Pons (tissue), 1 donor: Measurements from ENCODE around the gene NPDC1.
"Not testable (repeated sequence)": the region's sequence is repeated elsewhere in the genome, so short reads cannot be mapped to it uniquely, and the experiment has no call there.

Experiments
- DNase-seq: peaks from one replicate; pipeline ENCODE4 v3.0.0-alpha.2; 2016; ENCODE audit warnings: low spot score

Gene NPDC1

GRCh38 chr9:137011156-137011555, 34.8 kb downstream of the NPDC1 start:
- DNase-seq = no peak

DNA sequence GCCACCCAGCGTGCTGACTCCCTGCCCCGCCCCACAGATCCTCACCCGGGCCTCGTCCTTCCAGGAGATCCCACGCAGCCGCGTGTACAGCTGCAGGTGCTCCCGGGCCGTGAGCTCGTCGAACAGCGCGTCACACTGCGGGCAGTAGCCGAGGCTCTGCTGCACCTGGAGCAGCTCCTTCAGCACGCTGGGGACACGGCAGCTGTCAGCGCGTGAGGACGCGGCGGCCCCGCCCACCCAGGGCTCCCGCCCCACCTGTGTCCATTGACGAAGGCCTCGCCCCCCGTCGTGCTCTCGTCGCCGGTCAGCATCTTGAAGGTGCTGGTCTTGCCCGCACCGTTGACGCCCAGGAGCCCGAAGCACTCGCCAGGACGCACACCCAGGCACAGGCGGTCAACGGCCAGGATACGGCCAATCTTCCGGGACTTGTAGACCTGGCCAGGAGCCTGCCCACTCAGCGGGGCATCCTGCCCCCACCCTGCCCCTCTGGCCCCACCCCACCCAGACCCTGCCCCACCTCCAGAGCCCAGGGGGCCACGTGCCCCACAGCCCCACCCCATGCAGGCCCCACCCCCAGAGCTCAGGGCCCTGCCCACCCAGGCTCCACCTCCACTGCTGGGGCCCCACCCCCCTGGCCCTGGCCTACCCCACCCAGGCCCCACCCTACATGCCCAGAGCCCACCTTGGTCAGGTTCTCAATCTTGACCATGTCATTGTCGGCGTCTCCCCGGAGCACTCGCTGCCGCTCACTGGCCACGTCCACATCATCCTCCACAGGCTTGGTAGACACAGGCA, 35.8 kb downstream of the NPDC1 start:
- DNase-seq = no peak

DNA sequence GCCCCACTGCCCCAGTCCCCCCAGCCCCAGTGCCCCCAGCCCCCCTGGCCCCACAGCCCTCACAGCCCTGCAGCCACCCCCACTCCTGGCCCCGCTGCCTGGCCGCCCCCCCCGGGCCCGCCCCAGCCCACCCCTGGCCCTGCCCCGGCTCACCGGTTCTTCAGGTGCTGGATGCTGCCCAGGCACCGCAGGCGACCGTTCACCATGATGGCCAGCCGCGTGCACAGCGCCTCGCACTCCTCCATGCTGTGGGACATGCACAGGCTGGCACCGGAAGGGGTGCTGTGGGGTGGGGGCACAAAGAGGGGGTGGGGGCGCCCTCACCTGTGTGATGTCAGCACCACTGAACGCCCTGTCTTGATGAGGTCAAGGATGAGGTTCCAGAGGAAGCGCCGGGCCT, 36.8 kb downstream of the NPDC1 start:
- no peak for DNase-seq

- DNase-seq = no peak
These were observed 37.7 kb downstream of the NPDC1 start for GRCh38 chr9:137008312-137008711.

- no peak for DNase-seq
These were observed 38.1 kb downstream of the NPDC1 start for GRCh38 chr9:137007816-137008270.

GRCh38 chr9:137007108-137007815, 38.7 kb downstream of the NPDC1 start:
- no peak for DNase-seq

- DNase-seq = no peak
These were observed 39.6 kb downstream of the NPDC1 start for GRCh38 chr9:137006116-137007003.

DNA sequence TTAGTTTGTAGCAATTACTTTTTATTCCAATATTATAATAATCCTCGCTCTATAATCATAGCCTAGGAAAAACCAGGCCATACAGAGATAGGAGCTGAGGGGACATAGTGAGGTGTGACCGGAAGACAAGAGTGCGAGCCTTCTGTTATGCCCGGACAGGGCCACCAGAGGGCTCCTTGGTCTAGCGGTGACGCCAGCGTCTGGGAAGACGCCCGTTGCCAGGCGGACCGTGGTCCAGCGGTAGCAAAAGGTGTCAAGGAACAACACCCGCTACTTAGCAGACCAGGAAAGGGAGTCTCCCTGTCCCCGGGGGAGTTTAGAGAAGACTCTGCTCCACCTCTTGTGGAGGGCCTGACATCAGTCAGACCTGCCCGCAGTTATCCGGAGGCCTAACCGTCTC, 41.7 kb downstream of the NPDC1 start:
- not testable (repeated sequence) for DNase-seq

GRCh38 chr9:137002646-137003041, 43.3 kb downstream of the NPDC1 start:
- no peak for DNase-seq

- no peak for DNase-seq
These were observed 43.9 kb downstream of the NPDC1 start for GRCh38 chr9:137001857-137002645.

DNA sequence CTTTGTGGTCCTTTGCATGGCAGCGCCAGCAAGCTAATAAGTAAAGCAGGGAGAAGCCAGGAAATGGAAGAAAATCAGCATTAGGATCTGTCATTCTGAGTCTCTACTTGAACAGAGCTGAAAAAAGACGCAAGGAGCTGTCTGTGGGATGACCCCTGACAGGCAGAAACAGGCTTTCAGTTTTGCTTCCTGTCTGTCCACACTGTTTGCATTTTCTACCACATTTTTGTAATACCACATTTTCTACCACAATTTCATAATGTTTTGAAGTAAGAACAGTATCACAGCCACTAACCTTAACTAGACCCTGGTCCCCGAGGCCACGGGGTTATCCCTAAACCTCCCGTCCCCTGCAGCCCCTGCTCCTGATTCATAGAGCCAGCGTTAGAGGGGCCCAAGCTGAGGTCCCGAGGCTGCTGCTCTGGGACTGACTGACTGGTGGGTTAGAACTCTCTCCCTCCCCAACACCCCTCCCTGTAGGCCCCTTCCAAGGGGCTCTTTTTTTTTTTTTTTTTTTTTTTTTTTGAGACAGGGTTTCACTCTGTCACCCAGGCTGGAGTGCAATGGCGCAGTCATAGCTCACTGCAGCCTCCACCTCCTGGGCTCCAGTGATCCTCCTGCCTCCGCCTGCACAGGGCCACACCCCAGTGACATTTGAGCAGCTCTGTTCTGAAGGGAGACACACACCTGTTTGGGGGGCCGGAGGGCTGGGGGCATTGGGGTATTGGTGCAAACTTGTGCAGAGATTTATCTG, 45.6 kb downstream of the NPDC1 start:
- DNase-seq = no peak

GRCh38 chr9:136997830-136998234, 48.1 kb downstream of the NPDC1 start:
- DNase-seq = no peak

DNA sequence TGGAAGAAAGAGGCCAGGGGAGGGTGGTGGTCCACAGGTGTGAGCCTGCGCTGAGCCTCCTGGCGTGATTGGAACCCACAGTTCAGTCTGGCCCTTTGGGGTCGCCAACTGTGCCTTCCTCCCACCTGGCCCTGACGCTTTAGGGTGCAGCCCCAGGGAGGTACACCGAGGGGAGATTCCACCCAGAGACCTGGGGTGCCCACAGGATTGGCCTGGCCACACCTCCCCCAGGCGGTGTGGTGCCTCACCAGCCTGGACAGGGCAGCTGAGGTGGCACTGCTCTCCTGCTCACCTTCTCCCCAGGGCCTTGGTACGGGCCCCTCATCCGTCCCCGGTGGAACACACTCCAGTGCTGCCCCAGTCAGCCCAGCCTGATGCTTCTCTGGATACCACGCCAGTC, 48.6 kb downstream of the NPDC1 start:
- DNase-seq = no peak

- DNase-seq = no peak
These were observed 49.4 kb downstream of the NPDC1 start, which contains the start of gene CLIC3 for GRCh38 chr9:136996361-136997292. Gene CLIC3 (minus strand): TSS chr9:136996568. CDS start chr9:136996543, 25 bp downstream.

- no peak for DNase-seq
These were observed 50.1 kb downstream of the NPDC1 start for GRCh38 chr9:136995772-136996311.

- DNase-seq = no peak
These were observed 50.6 kb downstream of the NPDC1 start for GRCh38 chr9:136995362-136995761.

DNA sequence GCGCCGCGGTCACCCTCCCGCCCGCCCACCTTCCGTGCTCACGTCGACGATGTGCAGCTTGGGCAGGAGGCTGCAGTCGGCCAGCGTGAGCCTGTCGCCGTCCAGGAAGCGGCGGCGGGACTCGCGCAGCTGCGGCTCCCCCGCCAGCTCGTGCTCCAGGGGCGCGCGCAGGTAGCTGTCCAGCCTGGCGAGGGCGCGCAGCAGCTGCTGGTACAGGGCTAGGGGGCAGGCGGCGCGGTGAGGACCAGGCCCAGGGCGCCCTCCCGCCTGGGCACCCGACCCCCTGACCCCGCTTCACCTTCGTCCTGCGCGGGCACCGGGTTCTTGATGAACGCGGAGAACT, 51.1 kb downstream of the NPDC1 start:
- no peak for DNase-seq

- DNase-seq = no peak
These were observed 51.6 kb downstream of the NPDC1 start for GRCh38 chr9:136994180-136994887.
